Cerebellar nuclear complex (tissue), 1 donor: ENCODE data around the gene LEFTY1.

Experiments used
- DNase-seq, 2 experiments: peaks; one replicate each; lab custom pipeline; 2025; lab: John Stamatoyannopoulos, UW

The LEFTY1 gene

GRCh38 chr1:225873281-225873850 lies 15.6 kb downstream of the LEFTY1 start:
- DNase-seq: no peak

DNA sequence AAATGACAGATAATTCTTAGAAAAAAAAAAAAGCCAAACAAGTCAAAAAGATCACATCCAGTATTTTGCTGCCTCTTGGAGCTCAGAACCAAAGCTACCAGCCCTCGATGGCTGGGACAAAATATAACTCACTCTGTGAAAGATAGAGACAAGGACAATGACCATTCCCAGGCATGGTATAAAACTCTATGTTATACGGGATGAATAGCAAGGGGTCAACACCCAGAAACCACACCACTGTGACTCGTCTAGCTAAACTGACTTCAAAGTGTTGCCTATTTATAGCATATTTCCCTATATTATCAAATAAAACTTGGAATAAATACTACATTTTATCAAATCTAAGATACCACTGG lies 16.9 kb downstream of the LEFTY1 start:
- DNase-seq: no peak

DNA sequence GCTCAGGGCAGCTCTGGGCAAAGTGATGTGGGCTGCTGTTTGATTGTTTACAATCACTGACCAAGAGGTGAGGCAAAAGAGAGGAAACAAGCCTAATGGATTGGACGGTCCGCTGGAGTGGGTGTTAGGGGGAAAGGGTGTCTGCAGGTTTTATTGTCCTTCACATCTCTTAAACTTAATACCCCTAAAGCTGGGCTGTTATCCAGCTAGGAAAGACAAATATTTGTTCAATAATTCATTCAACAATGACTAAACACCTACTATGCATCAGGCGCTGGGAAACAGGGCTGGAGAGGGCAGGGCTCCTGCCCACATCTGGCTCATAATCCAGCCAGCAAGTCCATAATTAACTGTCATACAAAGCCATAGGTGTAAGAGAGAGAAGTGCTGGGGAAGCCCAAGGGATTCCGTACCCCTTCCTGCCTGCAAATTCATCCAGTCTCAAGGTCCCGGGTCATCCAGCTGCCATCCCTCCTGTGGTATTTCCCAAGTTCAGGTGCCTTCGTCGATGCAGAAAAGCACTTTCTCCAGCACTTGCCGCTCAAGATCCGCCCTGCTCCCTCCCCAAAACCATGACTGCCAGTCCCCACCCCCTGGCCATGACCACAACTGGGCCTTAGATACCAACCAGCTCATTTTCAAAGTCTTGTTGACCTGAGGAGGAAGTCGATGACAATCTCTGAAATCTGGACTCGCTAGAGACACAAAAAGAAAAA lies 17.4 kb downstream of the LEFTY1 start:
- no peak for DNase-seq

DNA sequence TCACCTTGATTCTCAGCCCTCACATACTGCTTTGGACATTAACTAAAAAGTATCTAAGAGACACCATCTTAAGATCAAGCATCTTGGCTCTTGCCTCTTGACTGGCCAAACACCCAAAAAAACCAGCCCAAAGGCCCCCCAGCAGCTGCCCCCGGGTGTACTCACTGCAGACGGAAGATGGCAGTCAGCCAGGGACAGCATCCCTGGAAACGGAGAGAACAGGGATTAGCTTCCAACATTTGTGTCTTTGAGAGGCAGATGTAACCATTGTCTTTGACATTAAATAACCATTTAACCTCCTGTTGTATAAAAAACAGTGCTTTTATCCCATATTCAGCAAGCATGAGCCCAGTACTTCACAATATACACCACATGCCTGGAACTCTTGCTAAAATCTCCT lies 18.0 kb downstream of the LEFTY1 start:
- DNase-seq: no peak

DNA sequence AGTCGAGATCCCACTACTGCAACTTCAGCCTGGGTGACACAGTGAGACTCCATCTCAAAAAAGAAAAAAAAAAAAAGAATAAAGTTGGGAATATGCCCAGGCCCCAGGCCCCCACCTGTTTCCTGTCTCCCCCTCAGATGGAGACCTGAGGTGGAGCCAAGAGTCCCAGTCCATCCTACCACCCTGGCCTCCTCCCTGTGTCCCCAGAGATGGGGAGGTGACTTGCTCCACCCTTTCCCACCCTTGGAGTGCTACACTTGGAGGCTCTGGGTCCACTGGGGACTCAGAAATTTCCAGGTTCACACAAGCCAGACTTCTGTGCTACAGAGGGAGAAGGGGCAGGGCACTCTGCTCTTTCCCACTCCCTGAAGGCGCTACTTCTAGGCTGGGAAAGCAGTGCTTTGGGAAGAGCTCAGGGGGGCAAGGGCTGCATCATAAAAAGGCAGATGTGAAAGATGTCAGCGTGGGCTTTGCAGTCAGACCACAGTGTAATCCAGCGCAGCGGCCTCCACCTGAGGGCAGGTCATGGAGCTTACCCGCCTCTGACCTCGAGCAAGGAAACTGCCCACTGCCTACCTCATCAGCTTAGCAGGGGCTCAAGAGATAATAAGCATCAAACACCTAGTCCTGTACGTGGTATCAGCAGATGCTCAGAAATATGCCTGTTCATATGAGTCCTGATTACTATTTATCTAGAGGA lies 20.2 kb downstream of the LEFTY1 start:
- no peak for DNase-seq

DNA sequence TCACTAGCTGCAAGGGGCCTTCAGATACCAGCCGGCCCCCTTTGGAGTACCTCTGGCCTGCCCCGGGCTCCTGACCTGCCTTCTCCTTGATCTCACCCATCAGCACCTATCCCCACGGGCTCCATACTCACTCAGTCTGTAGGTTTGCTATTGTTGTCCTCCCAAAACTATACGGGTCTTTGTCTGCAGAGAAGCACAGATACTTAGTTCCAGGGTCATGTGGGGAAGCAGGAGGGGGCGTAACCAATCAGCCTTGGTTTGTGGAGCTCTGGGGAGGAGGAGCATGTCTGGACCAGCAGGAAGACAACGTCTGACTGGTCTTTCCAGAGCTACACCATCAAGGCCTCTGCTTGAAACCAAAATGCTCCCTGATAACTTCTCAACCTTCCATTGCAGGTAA lies 22.0 kb downstream of the LEFTY1 start:
- DNase-seq: no peak

DNA sequence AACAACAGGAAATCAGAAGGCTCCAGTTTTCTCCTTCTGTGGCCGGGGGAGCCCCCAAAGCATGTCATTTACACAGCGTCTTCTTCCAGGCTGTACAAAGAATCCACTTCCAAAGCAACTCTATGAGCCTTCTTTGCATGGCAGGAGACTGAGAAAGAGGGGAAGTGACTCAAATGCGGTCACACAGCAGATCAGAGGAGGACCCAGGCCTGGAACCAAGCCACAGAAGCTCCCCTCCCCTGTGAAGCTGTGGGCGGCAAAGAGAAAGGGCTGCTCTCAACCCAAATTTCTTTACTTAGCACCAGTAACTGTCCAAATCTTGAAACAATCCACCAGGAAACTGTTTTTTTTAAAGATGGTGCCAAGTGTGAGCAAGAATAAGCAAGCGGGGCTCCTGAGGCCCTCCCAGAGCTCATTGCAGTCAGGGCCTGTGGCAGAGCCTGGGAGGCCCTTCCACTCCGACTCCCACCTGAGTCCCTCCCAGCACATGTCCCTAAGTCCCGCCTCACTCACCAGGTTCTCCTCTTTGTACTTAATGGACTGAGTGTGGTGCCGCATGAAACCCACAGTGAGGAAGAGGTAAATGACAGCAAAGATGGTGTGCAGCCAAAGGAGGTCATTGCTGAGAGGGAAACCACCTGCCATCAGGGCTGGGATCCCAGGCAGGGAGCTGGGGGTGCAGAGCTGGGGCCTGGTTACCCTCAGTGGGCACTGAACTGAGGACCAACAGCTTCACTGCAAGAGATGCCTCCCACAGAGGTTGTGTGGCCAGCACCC lies 22.7 kb downstream of the LEFTY1 start:
- DNase-seq: no peak

GRCh38 chr1:225865514-225865913 lies 23.4 kb downstream of the LEFTY1 start:
- no peak for DNase-seq

- no peak for DNase-seq
These were observed 25.8 kb downstream of the LEFTY1 start for GRCh38 chr1:225863167-225863566.

DNA sequence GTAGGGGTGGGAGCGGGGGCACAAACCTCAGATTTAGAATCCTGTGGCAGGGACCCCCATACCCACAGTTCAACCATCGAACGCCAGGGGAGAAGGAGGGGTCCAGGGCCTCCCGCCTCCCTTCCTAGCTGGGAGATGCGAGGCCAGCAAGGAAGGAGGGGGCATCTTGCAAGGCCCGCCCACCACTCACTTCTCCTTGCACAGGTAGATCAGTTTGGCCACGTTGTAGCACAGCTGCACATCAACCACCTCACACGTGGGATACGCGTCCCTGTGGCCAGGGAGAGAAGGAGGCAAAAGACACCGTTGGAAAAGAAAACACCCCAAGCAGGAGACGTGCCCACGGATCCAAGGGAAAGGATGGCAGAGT lies 26.4 kb downstream of the LEFTY1 start:
- no peak for DNase-seq

- no peak for DNase-seq
These were observed 26.9 kb downstream of the LEFTY1 start for GRCh38 chr1:225861834-225862580.

DNA sequence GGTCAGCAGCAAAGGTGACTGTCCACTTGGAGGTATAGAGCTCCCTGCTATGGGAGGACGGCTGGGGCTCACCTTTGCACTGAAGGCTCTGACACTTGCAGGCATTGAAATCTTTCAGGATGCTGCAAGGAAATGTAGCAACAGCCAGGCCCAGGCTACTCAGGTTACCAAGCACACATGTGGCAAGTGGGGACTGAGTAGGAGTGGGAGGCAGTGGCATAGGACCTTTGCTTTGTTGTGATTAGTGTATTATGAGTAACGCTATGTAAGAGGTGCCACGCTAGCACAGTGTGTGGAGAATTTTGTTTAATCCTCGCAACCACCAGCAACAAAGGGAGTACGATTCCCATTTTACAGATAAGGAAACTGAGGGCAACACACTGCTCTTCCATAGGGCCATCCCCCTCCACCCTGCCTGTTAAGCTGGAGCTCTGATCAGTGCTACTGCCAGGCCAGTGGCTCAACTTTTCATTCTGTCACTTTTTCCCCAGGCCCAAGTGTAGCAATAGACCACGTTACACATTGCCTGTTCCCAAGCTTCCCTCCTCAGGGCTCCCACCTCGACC lies 28.0 kb downstream of the LEFTY1 start:
- DNase-seq: no peak

- no peak for DNase-seq
These were observed 28.8 kb downstream of the LEFTY1 start for GRCh38 chr1:225860107-225860506.

DNA sequence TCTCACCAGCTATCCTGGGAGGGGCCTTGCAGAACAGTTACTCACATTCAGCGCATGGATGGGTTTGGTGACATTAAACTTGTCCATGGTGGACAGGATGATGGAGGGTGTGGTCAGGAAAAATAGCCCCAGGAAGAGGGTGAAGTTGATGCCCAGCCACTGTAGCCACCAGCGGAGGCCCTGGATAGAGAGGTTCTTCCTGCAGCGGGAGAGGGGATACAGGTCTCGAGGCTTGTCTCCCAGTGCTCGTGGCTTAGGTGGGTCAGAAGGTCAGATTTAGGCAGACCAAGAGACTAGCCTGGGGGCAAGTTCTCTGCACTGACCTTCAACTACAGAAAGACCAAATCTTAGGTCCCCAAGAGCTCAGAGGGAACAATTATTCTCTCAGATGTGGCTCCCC lies 29.8 kb downstream of the LEFTY1 start:
- no peak for DNase-seq

- DNase-seq: no peak
These were observed 31.7 kb downstream of the LEFTY1 start for GRCh38 chr1:225857256-225857655.

DNA sequence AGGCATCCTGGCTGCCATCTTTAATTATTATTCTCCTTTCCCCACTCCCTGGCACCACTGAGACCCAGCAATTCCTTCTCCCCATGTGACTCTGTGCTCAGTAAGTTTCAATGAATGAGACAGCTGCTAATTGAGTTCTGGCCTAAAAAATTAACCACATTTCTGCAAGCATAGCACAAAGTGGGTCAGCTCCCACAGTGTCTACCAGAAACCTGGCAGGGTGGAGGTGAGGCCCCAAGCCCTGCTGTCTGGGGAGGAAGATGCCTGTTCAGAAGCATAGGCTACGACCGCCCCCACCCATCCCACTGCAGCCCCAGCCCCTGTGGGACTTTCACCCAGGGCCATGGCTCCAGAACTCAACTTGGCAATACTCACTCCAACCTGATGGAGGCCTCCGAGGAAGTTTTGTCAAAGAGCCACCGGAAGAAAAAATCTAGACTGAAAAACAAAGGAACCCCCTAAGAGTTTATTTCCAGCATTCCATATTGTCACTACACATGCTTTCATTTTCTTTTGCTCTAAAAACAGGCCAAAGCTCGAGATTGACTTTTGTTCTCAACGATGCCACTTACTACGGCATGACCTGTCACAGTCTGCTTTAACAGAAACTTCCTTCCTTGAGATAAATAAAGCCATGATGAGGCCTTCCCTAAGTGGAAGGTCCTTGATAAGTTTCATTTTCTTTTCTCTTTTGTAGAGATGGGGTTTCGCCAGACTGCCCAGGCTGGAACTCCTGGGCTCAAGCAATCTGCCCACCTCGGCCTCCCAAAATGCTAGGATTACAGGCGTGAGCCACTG lies 33.2 kb downstream of the LEFTY1 start:
- no peak for DNase-seq

DNA sequence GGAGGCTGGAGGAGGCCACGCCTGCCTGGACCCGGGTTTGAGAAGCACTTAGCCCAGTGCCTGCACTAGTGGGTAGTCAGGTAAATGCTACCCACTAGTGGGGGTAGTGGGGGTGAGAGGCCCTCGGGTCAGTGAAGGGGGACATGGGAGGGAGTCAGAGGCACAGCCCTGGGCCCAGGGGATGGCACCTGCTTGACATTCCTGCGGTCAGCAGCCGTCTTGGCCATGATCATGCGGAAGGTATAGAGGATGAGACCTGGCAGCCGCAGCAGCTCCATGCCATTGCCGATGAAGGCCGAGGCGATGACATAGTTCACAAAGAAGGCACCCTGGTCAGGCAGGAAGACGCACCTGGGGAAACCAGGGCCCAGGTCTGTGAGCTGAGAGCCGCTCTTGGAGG lies 35.5 kb downstream of the LEFTY1 start:
- no peak for DNase-seq

- DNase-seq: no peak
These were observed 36.4 kb downstream of the LEFTY1 start for GRCh38 chr1:225852413-225853124.

GRCh38 chr1:225851805-225852204 lies 37.1 kb downstream of the LEFTY1 start:
- DNase-seq: no peak

GRCh38 chr1:225850370-225850769 lies 38.6 kb downstream of the LEFTY1 start:
- no peak for DNase-seq
